ENCODE results near the gene PALLD. TPM values are rescaled to one million over a fixed set of nuclear protein-coding genes. Genes with fewer than 3 reads are reported as not detected.

The PALLD gene
- total RNA-seq, 4 donors from 2014 or later: 266 to 761 (median 441) TPM

- Histone ChIP-seq H3K4me3 (peak overlapping the region; percentile 20 to 98), H3K27ac (peak overlapping the region; percentile 98 to 99), H3K9me3 (no peaks in the 10 kb centered on the region), H3K27me3 (no peaks in the 10 kb centered on the region), H3K4me1 (peaks cover 1 to 4% of the 10 kb centered on the region in 2 donors), H3K36me3 (no peaks in the 10 kb centered on the region)
- DNase-seq: no peak
- TF ChIP-seq CTCF (IDR thresholded peaks at IDR 0.05) (no peak), POLR2A (IDR thresholded peaks at IDR 0.05) (no peak)
- intact Hi-C loops (cut with DNase I; ENCODE audit: low total_unique reads): loop anchor here (10.0 kb wide), 1 partner anchor 201 kb away; no protein-coding TSS in a partner anchor
Observed at GRCh38 chr4:168835880-168836454, 339.1 kb downstream of the PALLD start.

GRCh38 chr4:168836490-168836889 is 339.6 kb downstream of the PALLD start:
- intact Hi-C loops (cut with DNase I; ENCODE audit: low total_unique reads): loop anchor here (10.0 kb wide), 1 partner anchor 202 kb away; no protein-coding TSS in a partner anchor

GRCh38 chr4:168837922-168838321 is 341.1 kb downstream of the PALLD start:
- TF ChIP-seq CTCF (IDR thresholded peaks at IDR 0.05): no peak
- no peak for TF ChIP-seq POLR2A (IDR thresholded peaks at IDR 0.05)
- H3K27me3 ChIP-seq: no peaks in the 10 kb centered on the region
- no peaks in the 10 kb centered on the region for H3K36me3 ChIP-seq
- peak overlapping the region; percentile 98 to 99 for H3K27ac ChIP-seq
- peak overlapping the region in 1 of 2 donors; percentile 5 for H3K4me3 ChIP-seq
- no peak for DNase-seq
- H3K4me1 ChIP-seq: peaks cover 4 to 18% of the 10 kb centered on the region in 2 donors
- no peaks in the 10 kb centered on the region for H3K9me3 ChIP-seq
- intact Hi-C loops (cut with DNase I; ENCODE audit: low total_unique reads): loop anchor here (10.0 kb wide), 1 partner anchor 203 kb away; no protein-coding TSS in a partner anchor

More at GRCh38 chr4:168836490-168836889, 339.6 kb downstream of the PALLD start:
- Histone ChIP-seq H3K9me3 (no peaks in the 10 kb centered on the region), H3K27ac (peak overlapping the region; percentile 98 to 99), H3K27me3 (no peaks in the 10 kb centered on the region), H3K36me3 (no peaks in the 10 kb centered on the region), H3K4me3 (peak overlapping the region in 1 of 2 donors; percentile 20), H3K4me1 (peaks cover 3 to 4% of the 10 kb centered on the region in 2 donors)
- no peak for DNase-seq
- TF ChIP-seq CTCF (IDR thresholded peaks at IDR 0.05): no peak
- TF ChIP-seq POLR2A (IDR thresholded peaks at IDR 0.05): no peak

- peak overlapping the region; percentile 98 to 99 for H3K27ac ChIP-seq
- TF ChIP-seq POLR2A (IDR thresholded peaks at IDR 0.05) (peak in 1 of 2 donors; percentile 16), CTCF (IDR thresholded peaks at IDR 0.05) (no peak)
- no peaks in the 10 kb centered on the region for H3K36me3 ChIP-seq
- intact Hi-C loops (cut with DNase I; ENCODE audit: low total_unique reads): loop anchor here (10.0 kb wide), 1 partner anchor 205 kb away; no protein-coding TSS in a partner anchor
- peak in 1 of 2 donors; percentile 66 for DNase-seq
- H3K4me1 ChIP-seq: peaks cover 4 to 25% of the 10 kb centered on the region in 2 donors
- H3K4me3 ChIP-seq: no peak overlapping the region
- H3K9me3 ChIP-seq: no peaks in the 10 kb centered on the region
- H3K27me3 ChIP-seq: no peaks in the 10 kb centered on the region
Observed at GRCh38 chr4:168839758-168840391, 343.0 kb downstream of the PALLD start.

- H3K4me3 ChIP-seq: no peak overlapping the region
- intact Hi-C loops (cut with DNase I; ENCODE audit: low total_unique reads): no loop called here
- H3K27ac ChIP-seq: peak overlapping the region; percentile 98 to 99
Observed at GRCh38 chr4:168840392-168840763, 343.5 kb downstream of the PALLD start.

More at GRCh38 chr4:168840392-168840763, 343.5 kb downstream of the PALLD start:
- TF ChIP-seq CTCF (IDR thresholded peaks at IDR 0.05) (no peak), POLR2A (IDR thresholded peaks at IDR 0.05) (no peak)
- Histone ChIP-seq H3K36me3 (no peaks in the 10 kb centered on the region), H3K4me1 (peaks cover 4 to 25% of the 10 kb centered on the region in 2 donors), H3K9me3 (no peaks in the 10 kb centered on the region), H3K27me3 (no peaks in the 10 kb centered on the region)
- DNase-seq: no peak
